HG03571 (cell line): Measurements from ENCODE around the gene BANF1.

Source experiments
- ATAC-seq: cut with Tn5 transposase; IDR thresholded peaks from one replicate; pipeline ENCODE4 v1.9.1; 2021; ENCODE audit not compliant: unreplicated experiment

Gene BANF1

DNA sequence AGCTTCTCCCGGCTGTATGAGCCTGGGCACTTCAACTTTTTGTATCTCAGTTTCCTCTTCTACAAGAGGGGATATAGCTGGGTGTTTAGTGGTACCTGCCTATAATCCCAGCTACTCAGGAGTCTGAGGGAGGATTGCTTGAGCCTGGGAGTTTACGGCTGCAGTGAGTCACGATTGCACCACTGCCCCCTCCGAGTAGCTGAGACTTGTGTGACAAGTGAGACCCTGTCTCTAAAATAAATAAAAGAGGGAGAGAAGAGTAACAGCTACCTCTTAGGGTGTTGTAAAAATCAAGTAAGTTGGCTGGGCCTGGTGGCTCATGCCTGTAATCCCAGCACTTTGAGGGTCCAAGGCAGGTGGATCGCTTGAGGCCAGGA, 34.0 kb downstream of the BANF1 start:
- no peak for ATAC-seq

DNA sequence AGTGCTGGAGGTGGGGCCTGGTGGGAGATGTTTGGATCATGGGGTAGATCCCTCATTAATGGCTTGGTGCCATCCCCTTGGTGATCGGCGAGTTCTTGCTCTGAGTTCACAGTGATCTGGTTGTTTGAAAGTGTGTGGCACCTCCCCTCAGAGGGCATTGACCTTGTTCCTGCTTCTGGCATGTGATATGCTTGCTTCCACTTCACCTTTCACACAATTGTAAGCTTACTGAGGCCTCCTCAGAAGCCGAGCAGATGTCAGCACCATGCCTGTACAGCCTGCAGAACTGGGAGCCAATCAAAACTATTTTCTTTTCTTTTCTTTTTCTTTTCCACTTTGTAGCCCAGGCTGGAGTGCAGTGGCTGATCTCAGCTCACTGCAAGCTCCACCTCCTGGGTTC, 35.0 kb downstream of the BANF1 start:
- ATAC-seq, result no peak

DNA sequence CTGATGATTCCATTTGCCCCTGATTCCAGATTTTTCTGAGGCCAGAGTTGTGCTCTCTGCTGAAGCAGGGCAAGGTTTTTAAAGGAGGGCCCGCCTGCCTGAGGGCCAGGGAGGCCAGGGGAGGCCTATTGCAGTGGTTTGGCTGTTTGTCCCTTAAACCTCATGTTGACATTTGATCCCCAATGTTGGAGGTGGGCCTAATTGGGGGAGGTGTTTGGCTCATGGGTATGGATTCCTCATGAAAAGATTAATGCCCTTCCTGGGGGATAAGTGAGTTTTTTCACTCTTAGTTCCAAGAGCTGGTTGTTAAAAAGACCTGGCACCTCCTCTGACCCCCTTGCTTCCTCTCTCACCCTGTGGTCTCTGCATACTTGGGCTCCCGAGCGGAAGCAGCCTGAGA, 37.5 kb downstream of the BANF1 start:
- no peak for ATAC-seq

DNA sequence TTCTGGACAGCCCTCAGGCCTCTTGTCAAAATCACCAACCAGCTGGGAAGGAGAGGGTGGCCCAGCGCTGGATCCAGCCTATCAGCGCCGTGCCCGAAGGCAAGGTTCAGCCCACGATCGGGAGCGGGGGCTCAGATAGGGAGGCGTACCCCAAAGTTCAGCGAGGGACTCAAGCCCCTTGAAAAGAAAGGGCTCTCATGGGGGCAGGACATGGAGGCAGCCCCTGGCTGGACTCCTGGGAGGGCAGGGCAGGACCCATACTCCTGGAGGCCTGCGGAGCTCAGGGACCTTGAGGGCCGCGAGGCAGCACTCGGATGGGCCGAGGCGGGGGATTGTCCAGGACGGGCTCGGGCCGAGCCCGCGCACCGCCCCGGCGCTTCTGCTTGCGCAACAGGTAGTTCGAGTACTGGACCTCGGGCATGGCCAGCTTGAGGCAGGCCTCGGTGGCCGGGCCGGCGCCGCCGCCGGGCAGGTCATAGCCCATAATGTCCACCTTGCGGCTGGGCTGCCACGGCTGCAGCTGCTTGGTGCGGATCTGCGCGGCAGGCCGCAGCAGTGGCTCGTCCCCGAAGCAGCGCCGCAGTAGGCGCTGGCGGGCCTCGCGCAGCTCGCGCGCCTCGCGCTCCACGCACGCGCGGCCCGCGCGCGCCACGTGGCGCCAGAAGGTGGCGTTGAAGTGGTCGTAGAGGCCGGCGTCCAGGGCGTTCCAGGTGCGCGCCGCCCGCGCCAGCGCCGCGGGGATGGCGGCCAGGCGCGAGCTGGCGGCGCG, 40.1 kb downstream of the BANF1 start:
- no peak for ATAC-seq

DNA sequence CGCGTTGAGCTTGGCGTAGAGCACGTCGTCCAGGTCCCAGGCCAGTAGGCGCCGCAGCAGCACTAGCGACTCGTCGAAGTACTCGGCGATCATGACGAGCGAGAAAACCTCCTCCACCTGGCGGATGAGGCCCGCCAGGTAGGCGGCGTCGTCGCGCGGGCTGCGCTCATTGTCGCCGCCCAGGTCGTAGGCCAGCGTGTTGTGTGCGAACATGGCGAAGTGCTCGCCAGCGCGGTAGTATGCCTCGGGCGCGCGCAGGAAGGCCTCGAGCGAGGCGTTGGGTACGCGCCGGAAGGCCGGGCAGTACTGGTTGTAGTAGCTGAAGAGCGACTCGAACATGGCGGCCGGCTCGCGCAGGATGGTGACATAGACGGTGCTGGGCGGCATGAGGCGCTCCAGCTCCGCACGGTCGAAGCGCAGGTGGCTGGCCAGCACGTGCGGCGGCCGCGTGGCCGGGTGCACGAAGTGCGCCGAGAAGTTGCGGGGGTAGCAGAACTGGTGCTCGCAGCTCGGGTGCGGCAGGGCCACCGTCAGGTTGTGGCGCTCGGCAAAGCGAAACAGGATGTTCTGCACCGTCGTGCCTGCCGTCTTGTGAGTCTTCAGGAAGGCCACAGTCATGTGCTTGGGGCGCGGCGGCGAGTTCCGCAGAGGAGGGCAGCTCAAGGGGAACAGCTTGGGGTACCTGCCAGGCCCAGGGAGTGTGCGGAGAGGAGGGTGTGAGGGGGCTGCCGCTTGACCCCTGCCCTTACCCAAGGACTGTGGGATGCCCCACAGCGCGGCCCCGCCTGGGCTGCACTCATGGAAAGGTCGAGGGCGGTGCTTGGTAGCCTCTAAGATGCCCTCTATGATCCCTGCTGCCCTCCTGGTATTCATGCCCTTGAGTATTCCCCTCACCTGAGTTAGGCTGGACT, 40.9 kb downstream of the BANF1 start:
- no peak for ATAC-seq

DNA sequence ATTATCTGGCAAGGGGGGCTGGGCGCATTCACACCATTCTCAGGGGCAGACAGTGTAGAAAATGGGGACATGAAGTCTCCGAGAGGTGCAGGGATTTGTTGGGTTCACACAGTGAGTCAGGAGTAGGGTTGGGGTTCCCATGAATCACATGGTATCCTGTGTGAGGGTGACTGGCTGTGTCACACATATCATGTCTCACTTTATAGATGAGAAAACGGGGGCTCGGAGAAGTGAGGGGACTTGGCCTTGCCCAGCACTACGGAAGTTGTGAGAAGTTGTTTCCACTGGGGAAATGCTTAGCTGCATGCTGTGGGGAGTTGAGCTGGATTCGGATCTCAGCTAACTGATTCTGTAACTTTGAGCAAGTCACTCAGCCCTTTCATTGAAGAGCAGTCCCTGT, 42.5 kb downstream of the BANF1 start:
- no peak for ATAC-seq

DNA sequence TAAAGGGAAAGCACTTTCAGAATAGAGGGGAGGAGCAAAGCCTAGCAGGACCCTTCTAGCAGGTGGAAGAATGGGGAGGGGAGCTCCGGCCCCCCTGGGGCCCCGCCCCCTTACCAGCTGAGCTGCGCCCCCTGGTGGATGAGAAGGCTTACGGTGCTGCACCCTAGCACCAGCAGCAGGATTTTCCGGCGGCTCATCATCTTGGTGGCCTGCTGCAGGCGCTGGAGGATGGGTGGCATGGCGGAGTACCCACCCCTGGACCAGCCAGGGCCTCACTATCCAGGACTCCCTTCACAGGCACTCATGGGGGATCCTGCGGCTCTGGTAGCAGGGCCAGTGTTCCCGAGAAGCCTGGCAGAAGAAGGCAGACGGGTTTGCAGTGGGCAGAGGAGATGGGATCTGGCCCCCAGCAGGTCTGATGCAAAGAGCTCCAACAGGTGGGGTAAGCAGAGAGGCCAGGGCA, 42.9 kb downstream of the BANF1 start:
- no peak for ATAC-seq

DNA sequence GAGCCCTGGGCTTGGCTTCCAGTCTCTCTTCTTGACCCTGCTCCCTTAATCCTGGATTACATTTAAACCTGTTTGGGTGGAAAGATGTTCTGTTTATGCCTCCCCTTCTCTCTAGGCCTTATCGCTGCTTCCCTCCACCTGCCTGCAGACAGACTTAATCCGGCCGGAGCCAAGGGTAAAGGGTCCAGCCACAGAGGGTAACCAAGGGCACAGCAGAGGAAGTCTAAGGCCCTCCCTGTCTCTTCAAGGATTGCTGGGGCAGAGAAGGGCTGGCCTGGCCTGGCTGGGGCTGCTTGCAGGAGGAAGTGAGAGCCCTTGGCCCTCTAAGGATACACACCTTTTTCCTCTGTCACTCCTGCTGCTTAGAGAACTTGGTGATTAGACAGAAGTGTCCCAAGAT, 44.6 kb downstream of the BANF1 start:
- ATAC-seq, result no peak

DNA sequence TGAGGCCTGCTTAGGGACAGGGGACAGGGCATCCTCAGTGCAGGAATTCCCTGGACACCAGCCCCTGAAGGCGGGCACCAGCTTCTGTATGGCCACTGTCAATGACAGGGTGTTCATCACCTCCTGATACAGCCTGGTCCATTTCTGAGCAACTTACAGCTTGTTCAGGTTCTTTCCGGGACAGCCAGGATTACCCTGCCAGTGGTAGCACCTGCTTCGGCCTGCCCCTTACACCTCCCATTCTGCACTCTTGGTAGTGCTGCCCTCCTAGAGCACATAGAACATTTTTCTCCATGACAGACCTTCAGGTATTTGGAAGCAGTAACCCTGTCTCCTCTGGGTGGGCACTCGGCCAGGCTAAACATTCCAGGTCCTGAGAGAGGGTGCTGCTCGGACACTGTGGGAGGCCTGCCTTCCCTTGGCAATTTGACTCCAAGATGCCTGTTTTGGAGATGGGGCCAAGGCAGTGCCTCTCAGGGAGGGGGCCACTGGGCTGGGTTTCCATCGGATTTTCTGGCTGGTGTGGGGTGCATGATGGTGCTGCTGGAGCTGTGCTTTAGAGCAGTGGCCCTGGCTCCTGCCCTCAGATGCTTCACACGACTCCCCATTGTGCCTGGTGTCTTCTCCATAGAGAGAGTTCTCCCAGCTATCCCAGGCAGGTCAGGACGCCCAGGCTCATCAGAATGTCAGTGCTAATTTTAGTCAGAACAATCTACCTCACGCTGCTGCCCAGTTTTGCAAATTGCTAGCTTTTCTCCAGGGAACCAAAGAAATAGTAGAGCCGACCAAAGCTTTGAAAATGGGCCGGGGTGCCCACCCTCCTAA, 45.5 kb downstream of the BANF1 start:
- ATAC-seq, result no peak

DNA sequence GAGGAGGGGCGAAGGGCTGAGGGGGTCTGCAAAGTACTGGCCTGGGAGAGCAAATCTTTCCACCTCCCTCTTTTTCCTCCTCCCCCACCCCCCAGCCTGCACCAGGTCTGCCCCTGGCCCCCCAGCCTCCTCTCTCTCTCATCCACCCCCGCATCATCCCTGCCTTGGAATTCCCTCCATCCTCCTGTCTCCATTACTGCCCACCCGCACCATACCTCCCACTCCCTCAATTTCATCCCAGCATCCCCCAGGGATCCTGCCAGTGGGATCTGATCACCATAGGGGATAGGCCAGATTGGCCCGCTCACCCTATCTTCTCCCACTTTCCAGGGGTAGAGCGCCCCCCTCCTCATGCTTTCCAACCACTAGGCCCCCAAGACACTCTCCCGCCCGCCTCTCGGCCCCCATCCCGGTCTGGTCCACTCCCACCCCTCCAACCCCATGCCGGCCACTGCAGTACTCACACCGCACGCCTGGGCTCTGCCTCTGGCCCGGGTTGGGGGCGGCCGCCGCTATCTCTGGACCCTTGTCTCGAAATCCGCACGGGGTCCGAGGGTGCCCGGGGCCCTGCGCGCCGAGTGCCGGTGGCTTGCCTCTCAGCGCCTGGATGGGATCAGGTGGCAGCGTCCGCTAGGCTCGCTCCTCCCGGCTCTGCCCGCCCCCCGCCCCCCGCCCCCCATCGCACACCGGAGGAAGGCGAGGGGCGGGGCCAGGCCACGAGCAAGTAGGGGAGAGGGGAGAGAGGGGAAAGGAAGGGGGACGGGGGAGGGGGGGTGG, 46.4 kb downstream of the BANF1 start, which contains the start of gene GAL3ST3:
Gene GAL3ST3, minus strand, starts transcription at position 615 of the 777 bp plus-strand sequence. CDS start 3,746 bp downstream, outside the sequence.
- no peak for ATAC-seq

DNA sequence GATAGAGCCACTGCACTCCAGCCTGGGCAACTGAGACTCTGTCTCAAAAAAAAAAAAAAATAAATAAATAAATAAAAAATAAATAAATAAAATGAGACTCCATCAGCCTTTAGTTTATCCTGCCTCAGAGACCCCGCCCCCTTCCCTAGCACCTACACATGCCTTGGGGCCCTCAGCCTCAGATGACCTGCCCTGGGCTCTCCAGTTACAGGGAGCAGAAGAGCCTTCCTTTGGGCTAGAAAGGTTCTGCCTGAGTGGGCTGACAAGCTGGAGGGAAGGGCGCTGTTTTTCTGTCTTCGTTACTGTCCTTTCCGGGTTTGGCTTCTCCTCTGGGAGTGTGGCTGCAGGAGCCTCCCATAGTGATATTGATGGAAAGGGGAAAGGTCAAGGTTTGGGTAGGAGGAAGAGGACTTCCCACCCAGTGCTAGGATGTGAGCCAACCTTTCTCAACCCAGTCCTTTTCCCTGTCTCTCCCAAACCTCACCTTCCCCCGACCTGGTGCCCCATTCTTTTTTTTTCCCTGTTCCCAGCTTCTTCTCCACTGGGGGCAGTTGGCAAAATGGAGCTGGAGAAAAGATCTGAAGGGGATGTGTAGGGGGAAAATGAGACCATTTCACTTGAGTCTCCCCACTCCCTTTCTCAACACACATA, 48.4 kb downstream of the BANF1 start:
- no peak for ATAC-seq

DNA sequence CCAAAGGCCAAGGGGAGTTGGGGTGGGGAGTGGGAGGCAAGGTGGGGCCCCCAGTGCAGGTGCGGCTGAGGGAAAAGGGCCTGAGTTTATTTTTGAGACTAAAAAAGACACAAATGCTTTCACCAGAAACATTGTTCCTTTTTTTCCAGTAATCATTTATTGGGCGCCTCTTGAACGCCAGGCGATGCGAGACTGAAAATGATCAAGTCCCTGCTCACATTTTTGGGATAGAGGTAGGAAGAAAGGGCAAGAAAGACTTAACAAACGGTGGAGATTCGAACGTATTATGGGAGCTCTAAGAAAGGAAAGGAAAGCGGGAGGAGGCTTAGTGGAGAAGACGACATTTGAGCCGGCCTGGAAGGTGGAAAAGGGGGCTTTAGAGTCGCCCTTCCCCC, 49.1 kb downstream of the BANF1 start:
- ATAC-seq, result no peak

DNA sequence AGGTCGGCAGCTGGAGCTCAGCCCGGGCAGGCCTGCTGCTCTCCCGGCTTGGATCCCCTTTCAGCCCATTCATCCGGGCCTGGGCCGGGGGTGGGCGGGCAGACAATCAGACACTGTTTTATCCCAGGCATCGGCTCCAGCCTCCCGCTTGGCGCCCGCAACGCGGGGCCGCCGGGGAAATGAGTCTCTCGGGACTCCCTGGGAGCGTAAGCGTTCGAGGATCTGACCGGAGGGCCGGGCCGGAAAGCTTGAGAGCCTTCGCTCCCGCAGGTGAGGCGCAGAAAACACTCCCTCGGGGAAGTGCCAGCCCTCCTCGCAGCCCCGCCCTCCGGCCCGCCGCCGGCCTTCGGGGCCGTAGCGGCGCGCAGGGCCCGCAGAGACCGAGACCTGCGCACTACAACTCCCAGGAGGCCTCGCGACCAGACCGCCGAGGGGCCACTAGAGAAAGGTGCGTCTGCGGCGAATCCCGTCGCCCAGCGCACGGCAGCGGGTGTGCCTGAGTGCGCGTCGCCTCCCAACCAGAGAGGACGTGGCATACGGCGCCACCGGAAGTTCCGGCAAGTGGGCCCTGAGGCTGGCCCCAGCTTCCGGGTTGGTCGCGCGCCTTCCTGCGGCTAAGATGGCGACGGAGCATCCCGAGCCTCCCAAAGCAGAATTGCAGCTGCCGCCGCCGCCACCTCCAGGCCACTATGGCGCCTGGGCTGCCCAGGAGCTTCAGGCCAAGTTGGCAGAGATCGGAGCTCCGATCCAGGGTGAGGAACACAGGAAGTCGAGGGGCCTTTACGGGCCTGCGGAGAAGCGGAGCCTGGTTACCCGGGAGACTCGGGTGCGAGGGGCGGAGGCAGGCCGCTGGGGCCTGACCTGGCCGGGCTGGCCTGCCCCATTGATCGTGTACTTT, 49.7 kb downstream of the BANF1 start, which contains the start of gene SF3B2:
Gene SF3B2, plus strand, starts transcription at position 599 of the 898 bp plus-strand sequence. Its CDS starts 21 bp downstream, at position 620.
- peak; percentile 92 for ATAC-seq

DNA sequence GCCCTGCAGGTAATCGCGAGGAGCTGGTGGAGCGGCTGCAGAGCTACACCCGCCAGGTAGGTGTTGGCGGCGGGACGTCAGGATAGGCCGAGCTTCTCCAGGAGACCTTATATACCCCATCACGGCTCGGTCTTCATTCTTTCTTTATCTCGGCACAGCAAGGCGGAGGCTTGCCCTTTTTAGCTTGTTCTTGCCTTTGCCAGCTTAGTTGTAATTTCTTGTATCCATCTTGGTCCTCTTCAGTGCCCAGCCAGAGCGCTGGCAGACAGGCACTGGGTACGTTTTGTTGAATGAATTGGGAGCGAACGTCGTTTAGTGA, 50.3 kb downstream of the BANF1 start:
- no peak for ATAC-seq
